Natural killer cell (primary cell): Measurements from ENCODE around the gene RIMOC1. TPM values are rescaled to one million over a fixed set of nuclear protein-coding genes. Genes with fewer than 3 reads are reported as not detected.

Source experiments
- ATAC-seq, 3 donors: fragments of 150-1000 bp in 2 of 3; fragments of 200-7000 bp in 1 of 3; cut with Tn5 transposase; 1 replicate in 1 of 3; 2 replicates in 2 of 3; pipeline ENCODE4 v1.10.0; 2021; ENCODE audit warnings: mild to moderate bottlenecking in 2 of 3, moderate library complexity in 2 of 3
- DNase-seq, 2 donors: peaks; one replicate each; pipeline versions ENCODE4 v3.0.0 to v3.0.0-alpha.2; 2013 to 2021; ENCODE audit warnings: mixed read lengths in 1 of 2
- H3K27ac ChIP-seq: one replicate; pipeline ENCODE4 v1.5.1; 2013; ENCODE audit warnings: mild to moderate bottlenecking, low read length
- H3K27me3 ChIP-seq: one replicate; pipeline ENCODE4 v1.6.1; 2013; ENCODE audit warnings: low read length; ENCODE audit not compliant: control insufficient read depth, insufficient read depth
- H3K36me3 ChIP-seq: one replicate; pipeline ENCODE4 v1.6.1; 2013; ENCODE audit warnings: low read length; ENCODE audit not compliant: control insufficient read depth, insufficient read depth
- H3K4me1 ChIP-seq: one replicate; pipeline ENCODE4 v1.6.1; 2013; ENCODE audit warnings: low read length; ENCODE audit not compliant: control insufficient read depth, insufficient read depth
- H3K4me3 ChIP-seq: one replicate; pipeline ENCODE4 v1.5.1; 2013; ENCODE audit warnings: low read length
- H3K9me3 ChIP-seq: one replicate; pipeline ENCODE4 v1.6.1; 2013; ENCODE audit warnings: low read length; ENCODE audit not compliant: control insufficient read depth, insufficient read depth
- H3K27ac Mint-ChIP-seq, 2 donors: one replicate each; pipeline ENCODE4 v1.8.0; 2022; ENCODE audit warnings: mild to moderate bottlenecking in 2 of 2, mixed read lengths in 2 of 2, moderate library complexity in 1 of 2
- H3K27me3 Mint-ChIP-seq, 2 donors: one replicate each; pipeline ENCODE4 v1.8.0; 2022; ENCODE audit warnings: low read depth in 2 of 2, mixed read lengths in 2 of 2
- H3K36me3 Mint-ChIP-seq: one replicate; pipeline ENCODE4 v1.8.0; 2022; ENCODE audit warnings: mixed read lengths
- H3K4me1 Mint-ChIP-seq, 2 donors: one replicate each; pipeline ENCODE4 v1.8.0; 2022; ENCODE audit warnings: mixed read lengths in 2 of 2
- H3K4me3 Mint-ChIP-seq: one replicate; pipeline ENCODE4 v1.8.0; 2022; ENCODE audit warnings: mild to moderate bottlenecking, moderate library complexity, mixed read lengths
- H3K9me3 Mint-ChIP-seq, 2 donors: one replicate each; pipeline ENCODE4 v1.8.0; 2022; ENCODE audit warnings: mixed read lengths in 2 of 2
- WGBS: methylation state at CpG from one replicate; pipeline ENCODE4 v1.1.7; 2013; ENCODE audit warnings: missing lambda C conversion rate; ENCODE audit not compliant: insufficient coverage; 5-methylcytosine and 5-hydroxymethylcytosine counted together
- intact Hi-C: fragments of 100-400 bp; cut with micrococcal nuclease; formaldehyde crosslinking; loops from one replicate; pipeline ENCODE4 v1.14.2; 2022
- total RNA-seq, 4 donors: library from RNA; stranded (reverse); fragments of 120-200 nt in 1 of 4; gene quantifications; one replicate each; pipeline versions ENCODE4 v1.2.3 to v1.2.4, GENCODE V29; 2013 to 2022
- TF ChIP-seq, protein P1 (sequence below): fragments of 200-600 bp; IDR thresholded peaks from one replicate; pipeline ENCODE4 v1.8.0; 2022; ENCODE audit warnings: antibody characterized with exemption

RIMOC1 gene
- total RNA-seq, 3 donors from 2014 or later (not counting 1 experiment from before 2014, with no cell fraction given) = 9.9 to 18.1 (median 14.2) TPM

DNA sequence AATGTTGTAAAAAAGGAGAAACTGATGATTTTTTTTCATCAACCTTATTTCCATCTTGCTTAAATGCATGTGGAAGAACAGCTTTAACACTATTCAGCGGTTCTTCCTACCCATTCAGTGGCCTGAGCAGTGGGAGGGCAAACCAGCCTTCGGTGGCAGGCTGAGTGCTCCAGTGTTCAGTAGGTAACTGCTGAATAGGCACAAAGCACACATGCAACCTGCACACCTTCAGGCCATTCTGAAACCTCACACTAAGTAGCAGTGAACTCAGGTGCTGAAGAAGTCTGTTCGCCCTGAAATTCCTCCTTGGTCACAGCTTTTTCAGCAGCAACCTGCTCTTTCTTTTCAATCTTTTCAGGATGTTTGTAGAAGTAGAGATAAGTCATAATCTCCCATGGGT, 47.1 kb downstream of the RIMOC1 start:
- peaks cover 5 to 7% of the 10 kb centered on the region in 2 donors for H3K27me3 Mint-ChIP-seq

More for the DNA sequence above, 47.1 kb downstream of the RIMOC1 start:
- H3K4me3 Mint-ChIP-seq = no peak overlapping the region
- H3K27ac Mint-ChIP-seq = no peak overlapping the region
- no peaks in the 10 kb centered on the region for H3K27me3 ChIP-seq
- intact Hi-C loops = no loop called here
- H3K36me3 Mint-ChIP-seq = no peaks in the 10 kb centered on the region
- no peaks in the 10 kb centered on the region for H3K36me3 ChIP-seq
- 89% methylated on average over 3 of the region's 3 CpGs for WGBS
- no peaks in the 10 kb centered on the region for H3K9me3 ChIP-seq
- no peak for ATAC-seq
- H3K4me1 Mint-ChIP-seq = no peaks in the 10 kb centered on the region
- DNase-seq = no peak
- H3K4me1 ChIP-seq = no peaks in the 10 kb centered on the region
- peaks cover 2 to 3% of the 10 kb centered on the region in 2 donors for H3K9me3 Mint-ChIP-seq
- no peak overlapping the region for H3K27ac ChIP-seq
- TF ChIP-seq, protein P1, sequence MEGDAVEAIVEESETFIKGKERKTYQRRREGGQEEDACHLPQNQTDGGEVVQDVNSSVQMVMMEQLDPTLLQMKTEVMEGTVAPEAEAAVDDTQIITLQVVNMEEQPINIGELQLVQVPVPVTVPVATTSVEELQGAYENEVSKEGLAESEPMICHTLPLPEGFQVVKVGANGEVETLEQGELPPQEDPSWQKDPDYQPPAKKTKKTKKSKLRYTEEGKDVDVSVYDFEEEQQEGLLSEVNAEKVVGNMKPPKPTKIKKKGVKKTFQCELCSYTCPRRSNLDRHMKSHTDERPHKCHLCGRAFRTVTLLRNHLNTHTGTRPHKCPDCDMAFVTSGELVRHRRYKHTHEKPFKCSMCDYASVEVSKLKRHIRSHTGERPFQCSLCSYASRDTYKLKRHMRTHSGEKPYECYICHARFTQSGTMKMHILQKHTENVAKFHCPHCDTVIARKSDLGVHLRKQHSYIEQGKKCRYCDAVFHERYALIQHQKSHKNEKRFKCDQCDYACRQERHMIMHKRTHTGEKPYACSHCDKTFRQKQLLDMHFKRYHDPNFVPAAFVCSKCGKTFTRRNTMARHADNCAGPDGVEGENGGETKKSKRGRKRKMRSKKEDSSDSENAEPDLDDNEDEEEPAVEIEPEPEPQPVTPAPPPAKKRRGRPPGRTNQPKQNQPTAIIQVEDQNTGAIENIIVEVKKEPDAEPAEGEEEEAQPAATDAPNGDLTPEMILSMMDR = no peak
- no peak overlapping the region for H3K4me3 ChIP-seq

Other genes starting within 250 kb of the RIMOC1 start
- 10 to 100 TPM; 17.1 to 19.9 (median 18.0) TPM for gene OXCT1, start 33.9 kb upstream of the RIMOC1 start, total RNA-seq
- gene FBXO4, start 20.9 kb downstream of the RIMOC1 start, total RNA-seq = 10 to 100 TPM; 13.2 to 14.9 (median 13.4) TPM